Right atrium auricular region (tissue), 2 donors: Measurements from ENCODE around the gene CD6. TPM values are rescaled to one million over a fixed set of nuclear protein-coding genes. Genes with fewer than 3 reads are reported as not detected.

Experiments
- DNase-seq: peaks from one replicate; pipeline ENCODE4 v3.0.0-alpha.2; 2019; ENCODE audit warnings: low spot score
- H3K27ac ChIP-seq, 2 donors: fragments of 200-600 bp; sonication (generic); 1 replicate in 1 of 2; 2 replicates in 1 of 2; pipeline ENCODE4 v1.5.1; 2016 to 2019
- H3K27me3 ChIP-seq, 2 donors: fragments of 200-600 bp; sonication (generic); one replicate each; pipeline versions ENCODE4 v1.5.1 to v1.6.0; 2017 to 2019
- H3K36me3 ChIP-seq: fragments of 200-600 bp; sonication (generic); one replicate; pipeline ENCODE4 v1.5.1; 2016
- H3K4me1 ChIP-seq, 2 donors: fragments of 200-600 bp; sonication (generic); one replicate each; pipeline versions ENCODE4 v1.5.1 to v1.6.0; 2017 to 2019
- H3K4me3 ChIP-seq, 2 donors: fragments of 200-600 bp; sonication (generic); 1 replicate in 1 of 2; 2 replicates in 1 of 2; pipeline ENCODE4 v1.5.1; 2017 to 2019; ENCODE audit warnings: mild to moderate bottlenecking in 1 of 2, moderate library complexity in 1 of 2
- H3K9me3 ChIP-seq, 2 donors: fragments of 200-600 bp; sonication (generic); one replicate each; pipeline ENCODE4 v1.5.1; 2019
- CTCF ChIP-seq, 2 donors: fragments of 200-600 bp; sonication (generic); IDR thresholded peaks; one replicate each; pipeline ENCODE4 v1.5.1; 2019; ENCODE audit warnings: antibody characterized with exemption in 2 of 2
- total RNA-seq, 2 donors: library from RNA; depleted of rRNA; stranded (reverse); fragments of >200 nt; gene quantifications; one replicate each; pipeline ENCODE4 v1.1.0, GENCODE V29; 2016

Gene CD6
- total RNA-seq, 2 donors from 2014 or later, result 0.48 to 0.79 TPM

GRCh38 chr11:61020551-61021235, 49.2 kb downstream of the CD6 start:
- Histone ChIP-seq H3K27me3 (peaks cover 0 to 4% of the 10 kb centered on the region in 2 donors), H3K4me3 (no peak overlapping the region), H3K9me3 (no peaks in the 10 kb centered on the region), H3K36me3 (no peaks in the 10 kb centered on the region), H3K4me1 (peaks cover 0 to 8% of the 10 kb centered on the region in 2 donors), H3K27ac (no peak overlapping the region)
- no peak for DNase-seq
- no peak for TF ChIP-seq CTCF (IDR thresholded peaks at IDR 0.05)

DNA sequence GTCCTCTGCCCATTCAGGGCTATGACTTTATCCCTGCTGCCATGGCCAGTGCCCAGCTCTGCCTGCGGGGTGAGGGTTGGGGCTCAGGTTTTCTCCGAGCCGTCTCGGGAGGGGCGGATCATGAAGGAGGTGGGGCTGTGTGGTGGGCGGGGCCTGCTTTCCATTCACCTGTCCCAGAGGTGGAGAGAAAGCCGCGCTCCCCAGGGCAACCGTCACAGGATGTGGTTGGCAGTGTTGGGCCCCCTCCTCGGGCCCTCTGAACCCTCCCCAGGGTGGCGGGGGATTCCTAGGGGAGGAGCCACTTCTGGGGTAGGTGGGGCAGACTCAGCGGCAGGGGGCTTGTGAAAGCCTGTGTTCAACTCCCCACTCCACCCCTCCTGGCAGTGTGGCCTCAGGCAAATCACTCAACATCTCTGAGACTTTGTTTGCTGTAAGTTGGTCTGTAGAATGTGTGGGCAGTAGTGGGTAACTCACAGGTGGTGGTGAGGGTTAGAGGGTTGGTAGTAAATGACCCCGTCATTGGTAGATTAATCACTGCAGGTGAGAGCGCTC, 50.3 kb downstream of the CD6 start:
- TF ChIP-seq CTCF (IDR thresholded peaks at IDR 0.05), result no peak
- DNase-seq, result no peak
- H3K36me3 ChIP-seq, result no peaks in the 10 kb centered on the region
- no peak overlapping the region for H3K4me3 ChIP-seq
- peaks cover 0 to 4% of the 10 kb centered on the region in 2 donors for H3K27me3 ChIP-seq
- no peak overlapping the region for H3K27ac ChIP-seq
- H3K9me3 ChIP-seq, result no peaks in the 10 kb centered on the region
- peaks cover 0 to 19% of the 10 kb centered on the region in 2 donors for H3K4me1 ChIP-seq

- DNase-seq, result no peak
- H3K4me3 ChIP-seq, result no peak overlapping the region
- H3K4me1 ChIP-seq, result peaks cover 0 to 23% of the 10 kb centered on the region in 2 donors
- H3K27ac ChIP-seq, result no peak overlapping the region
- no peak for TF ChIP-seq CTCF (IDR thresholded peaks at IDR 0.05)
- no peaks in the 10 kb centered on the region for H3K36me3 ChIP-seq
- H3K9me3 ChIP-seq, result no peaks in the 10 kb centered on the region
- peaks cover 0 to 4% of the 10 kb centered on the region in 2 donors for H3K27me3 ChIP-seq
These were observed 51.0 kb downstream of the CD6 start for GRCh38 chr11:61022311-61023085.

- no peak for DNase-seq
- no peaks in the 10 kb centered on the region for H3K9me3 ChIP-seq
- H3K27ac ChIP-seq, result no peak overlapping the region
- no peaks in the 10 kb centered on the region for H3K36me3 ChIP-seq
- H3K27me3 ChIP-seq, result peaks cover 0 to 4% of the 10 kb centered on the region in 2 donors
- peaks cover 0 to 23% of the 10 kb centered on the region in 2 donors for H3K4me1 ChIP-seq
- no peak overlapping the region for H3K4me3 ChIP-seq
- TF ChIP-seq CTCF (IDR thresholded peaks at IDR 0.05), result no peak
These were observed 51.8 kb downstream of the CD6 start for GRCh38 chr11:61023086-61023965.

GRCh38 chr11:61023966-61024295, 52.5 kb downstream of the CD6 start:
- Histone ChIP-seq H3K4me3 (no peak overlapping the region), H3K36me3 (no peaks in the 10 kb centered on the region), H3K9me3 (no peaks in the 10 kb centered on the region), H3K27me3 (peaks cover 0 to 4% of the 10 kb centered on the region in 2 donors), H3K4me1 (peaks cover 0 to 23% of the 10 kb centered on the region in 2 donors), H3K27ac (no peak overlapping the region)
- DNase-seq, result no peak
- TF ChIP-seq CTCF (IDR thresholded peaks at IDR 0.05), result no peak
